ENCODE results near the gene CHP1.
"Not testable (repeated sequence)": the region's sequence is repeated elsewhere in the genome, so short reads cannot be mapped to it uniquely, and the experiment has no call there.

Gene CHP1

GRCh38 chr15:41301587-41301986 lies 70.5 kb downstream of the CHP1 start:
- no peak for DNase-seq

GRCh38 chr15:41304149-41304770 lies 73.2 kb downstream of the CHP1 start:
- DNase-seq: no peak

GRCh38 chr15:41307679-41308078 lies 76.6 kb downstream of the CHP1 start:
- no peak for DNase-seq

- DNase-seq: no peak
Measured at GRCh38 chr15:41309226-41309905, 78.3 kb downstream of the CHP1 start.

- DNase-seq: not testable (repeated sequence)
Measured at GRCh38 chr15:41320805-41321330, 89.8 kb downstream of the CHP1 start.

GRCh38 chr15:41323611-41324010 lies 92.5 kb downstream of the CHP1 start:
- DNase-seq: no peak

- no peak for DNase-seq
Measured at GRCh38 chr15:41331281-41331680, 100.2 kb downstream of the CHP1 start.

All from NK-92 treated with Interleukin-12 subunit alpha and Interleukin-12 subunit beta, amount 100 ng/mL, for 24 hours (cell line).